CD4-positive, alpha-beta T cell (primary cell): ENCODE measurements around the gene SMYD3. TPM values are rescaled to one million over a fixed set of nuclear protein-coding genes. Genes with fewer than 3 reads are reported as not detected.
A peak's percentile ranks its signal among the peaks of the same experiment; 100 is the strongest.

Experiments used
- ATAC-seq: fragments of 200-7000 bp; cut with Tn5 transposase; one replicate; pipeline ENCODE4 v1.10.0; 2022; ENCODE audit warnings: mild to moderate bottlenecking; ENCODE audit not compliant: poor library complexity
- CTCF ChIA-PET: fragments of 350-600 bp; sonication (Branson Sonifier 250); formaldehyde crosslinking; loops from one replicate; lab custom pipeline; 2021; ENCODE audit warnings: antibody characterized with exemption, inconsistent platforms; lab: Charles Lee
- POLR2A ChIA-PET: fragments of 350-600 bp; sonication (Branson Sonifier 250); formaldehyde crosslinking; loops from one replicate; lab custom pipeline; 2021; ENCODE audit warnings: antibody characterized with exemption, inconsistent platforms; lab: Charles Lee
- DNase-seq, 14 experiments: peaks; one replicate each; pipeline ENCODE4 v3.0.0-alpha.2; 2013 to 2020; ENCODE audit warnings: mixed read lengths in 2 of 14
- H3K27ac ChIP-seq, 2 donors: one replicate each; pipeline versions ENCODE4 v1.5.1 to v1.7.0; 2013; ENCODE audit warnings: low read length in 2 of 2, low read depth in 1 of 2, mild to moderate bottlenecking in 1 of 2
- H3K27me3 ChIP-seq, 2 experiments: 1 replicate in 1 of 2; 2 replicates in 1 of 2; pipeline versions ENCODE4 v1.6.1 to v1.7.0; 2013; ENCODE audit warnings: low read length in 2 of 2, control low read depth in 1 of 2, mild to moderate bottlenecking in 1 of 2, moderate library complexity in 1 of 2; ENCODE audit not compliant: insufficient read depth in 2 of 2, control insufficient read depth in 1 of 2
- H3K36me3 ChIP-seq: one replicate; pipeline ENCODE4 v1.6.1; 2013; ENCODE audit warnings: low read length, control low read depth; ENCODE audit not compliant: insufficient read depth
- H3K4me1 ChIP-seq: one replicate; pipeline ENCODE4 v1.6.1; 2013; ENCODE audit warnings: low read length, control low read depth; ENCODE audit not compliant: insufficient read depth
- H3K4me3 ChIP-seq: one replicate; pipeline ENCODE4 v1.5.1; 2013; ENCODE audit warnings: mild to moderate bottlenecking, low read length, moderate library complexity
- H3K9me3 ChIP-seq, 2 experiments: 1 replicate in 1 of 2; 2 replicates in 1 of 2; pipeline versions ENCODE4 v1.6.1 to v1.7.0; 2013; ENCODE audit warnings: low read length in 2 of 2, mild to moderate bottlenecking in 2 of 2, control low read depth in 1 of 2, moderate library complexity in 1 of 2; ENCODE audit not compliant: control insufficient read depth in 1 of 2, insufficient read depth in 1 of 2
- H3K27ac Mint-ChIP-seq: one replicate; pipeline ENCODE4 v1.8.0; 2020; ENCODE audit warnings: mixed read lengths
- H3K27me3 Mint-ChIP-seq: one replicate; pipeline ENCODE4 v1.8.0; 2021; ENCODE audit warnings: mixed read lengths
- H3K36me3 Mint-ChIP-seq: one replicate; pipeline ENCODE4 v1.8.0; 2021; ENCODE audit warnings: low read depth, mixed read lengths
- H3K4me1 Mint-ChIP-seq: one replicate; pipeline ENCODE4 v1.8.0; 2021; ENCODE audit warnings: low read depth, mixed read lengths
- H3K4me3 Mint-ChIP-seq: one replicate; pipeline ENCODE4 v1.8.0; 2020; ENCODE audit warnings: mild to moderate bottlenecking, mixed read lengths
- H3K9me3 Mint-ChIP-seq: one replicate; pipeline ENCODE4 v1.8.0; 2020; ENCODE audit warnings: mixed read lengths
- CTCF ChIP-seq: fragments of 200-600 bp; IDR thresholded peaks from one replicate; pipeline ENCODE4 v1.8.0; 2022; ENCODE audit warnings: antibody characterized with exemption, mild to moderate bottlenecking
- intact Hi-C, 2 experiments: fragments of 100-400 bp; cut with DNase I in 1 of 2; cut with micrococcal nuclease in 1 of 2; formaldehyde crosslinking; loops; one replicate each; pipeline versions ENCODE4 v1.15.1 to v1.9.0; 2023 to 2025; cut with DNase I, micrococcal nuclease
- total RNA-seq, 174 experiments: library from RNA in 2 of 174; stranded (reverse) in 2 of 174; gene quantifications; one replicate each; pipeline ENCODE4 v1.2.3 and lab custom pipeline; 2021 to 2026

SMYD3 gene
- total RNA-seq, 2 experiments from 2014 or later, result 18.8 to 19.6 TPM

- no peak for ATAC-seq
- H3K9me3 ChIP-seq, result no peaks in the 10 kb centered on the region
- no peak overlapping the region for H3K4me3 ChIP-seq
- no peak overlapping the region for H3K27ac Mint-ChIP-seq
- no peaks in the 10 kb centered on the region for H3K36me3 ChIP-seq
- H3K27me3 Mint-ChIP-seq, result no peaks in the 10 kb centered on the region
- no peak for TF ChIP-seq CTCF
- POLR2A ChIA-PET, result interaction anchor here (0.7 kb wide), 1 partner anchor 710 kb away, joined by 3 read pairs; no protein-coding TSS in a partner anchor
- H3K4me1 ChIP-seq, result no peaks in the 10 kb centered on the region
- H3K27ac ChIP-seq, result no peak overlapping the region
- CTCF ChIA-PET, result no interaction called here
- H3K9me3 Mint-ChIP-seq, result no peaks in the 10 kb centered on the region
- no peak for DNase-seq
- H3K36me3 Mint-ChIP-seq, result no peaks in the 10 kb centered on the region
- peaks cover 10% of the 10 kb centered on the region for H3K4me1 Mint-ChIP-seq
- intact Hi-C loops, result no loop called here
- no peak overlapping the region for H3K4me3 Mint-ChIP-seq
- H3K27me3 ChIP-seq, result no peaks in the 10 kb centered on the region
Observed at GRCh38 chr1:246020211-246020954, 486.7 kb downstream of the SMYD3 start.

GRCh38 chr1:246018146-246018545 is 488.9 kb downstream of the SMYD3 start:
- Mint-ChIP-seq H3K4me1 (peaks cover 5% of the 10 kb centered on the region), H3K27ac (no peak overlapping the region), H3K27me3 (no peaks in the 10 kb centered on the region), H3K9me3 (no peaks in the 10 kb centered on the region), H3K4me3 (no peak overlapping the region), H3K36me3 (no peaks in the 10 kb centered on the region)
- DNase-seq (no peak), ATAC-seq (no peak)
- Histone ChIP-seq H3K9me3 (no peaks in the 10 kb centered on the region), H3K4me3 (no peak overlapping the region), H3K36me3 (no peaks in the 10 kb centered on the region), H3K27ac (no peak overlapping the region), H3K27me3 (no peaks in the 10 kb centered on the region), H3K4me1 (no peaks in the 10 kb centered on the region)
- no peak for TF ChIP-seq CTCF
- intact Hi-C loops, result loop anchor here (10.0 kb wide), 1 partner anchor 437 kb away; no protein-coding TSS in a partner anchor
- POLR2A ChIA-PET, result no interaction called here
- CTCF ChIA-PET, result no interaction called here

- Histone ChIP-seq H3K27me3 (no peaks in the 10 kb centered on the region), H3K4me1 (no peaks in the 10 kb centered on the region), H3K27ac (no peak overlapping the region), H3K9me3 (no peaks in the 10 kb centered on the region), H3K4me3 (no peak overlapping the region), H3K36me3 (no peaks in the 10 kb centered on the region)
- Mint-ChIP-seq H3K4me3 (no peak overlapping the region), H3K27me3 (no peaks in the 10 kb centered on the region), H3K9me3 (no peaks in the 10 kb centered on the region), H3K27ac (no peak overlapping the region), H3K4me1 (peaks cover 6% of the 10 kb centered on the region), H3K36me3 (no peaks in the 10 kb centered on the region)
- DNase-seq (peak in 3 of 14 experiments; percentile 23 to 41 (median 33)), ATAC-seq (peak; percentile 34)
- intact Hi-C loops, result loop anchor here (1.0 to 10.0 kb wide), 6 partner anchors 105 to 740 kb away; no protein-coding TSS in a partner anchor
- ChIA-PET CTCF (no interaction called here), POLR2A (no interaction called here)
- peak; percentile 51 for TF ChIP-seq CTCF
Observed at GRCh38 chr1:246012341-246012740, 494.7 kb downstream of the SMYD3 start.
